ENCODE results near the gene TMCC1.

Gene TMCC1

GRCh38 chr3:129673012-129673411 is 220.5 kb downstream of the TMCC1 start:
- Histone ChIP-seq H3K79me2 (ENCODE audit: insufficient read depth, low read length) (no peaks in the 10 kb centered on the region), H3K27me3 (ENCODE audit: insufficient read depth, low read length, poor library complexity, severe bottlenecking) (no peaks in the 10 kb centered on the region), H4K20me1 (ENCODE audit: insufficient read depth, low read length, poor library complexity, severe bottlenecking) (no peaks in the 10 kb centered on the region), H3K36me3 (ENCODE audit: insufficient read depth, low read length) (peaks cover 20% of the 10 kb centered on the region; the same call in 1 of the 2 replicates), H3K9me3 (ENCODE audit: insufficient read depth, low read depth, low read length) (no peaks in the 10 kb centered on the region), H3K4me3 (ENCODE audit: low read length, poor library complexity, severe bottlenecking) (no peak overlapping the region), H3K9me2 (replicated peaks; ENCODE audit: low read depth, low read length) (no peaks in the 10 kb centered on the region), H3K4me2 (ENCODE audit: low read depth, low read length, poor library complexity, severe bottlenecking) (no peak overlapping the region), H3K4me1 (ENCODE audit: insufficient read depth, low read length, poor library complexity, severe bottlenecking) (no peaks in the 10 kb centered on the region), H3F3A (ENCODE audit: low read depth) (no peaks in the 10 kb centered on the region), H2AFZ (ENCODE audit: low read length) (no peak overlapping the region), H3K9ac (ENCODE audit: low read depth, low read length, poor library complexity, severe bottlenecking) (no peak overlapping the region)
- no peak for TF ChIP-seq EZH2phosphoT487 (IDR thresholded peaks at IDR 0.05; ENCODE audit: borderline replicate concordance)
- TF ChIP-seq CTCF (conservative IDR thresholded peaks at IDR 0.05; ENCODE audit: low read length) = no peak

GRCh38 chr3:129672412-129672811 is 221.1 kb downstream of the TMCC1 start:
- Histone ChIP-seq H2AFZ (ENCODE audit: low read length) (no peak overlapping the region), H3K4me1 (ENCODE audit: insufficient read depth, low read length, poor library complexity, severe bottlenecking) (no peaks in the 10 kb centered on the region), H3K4me3 (ENCODE audit: low read length, poor library complexity, severe bottlenecking) (no peak overlapping the region), H3K79me2 (ENCODE audit: insufficient read depth, low read length) (no peaks in the 10 kb centered on the region), H3F3A (ENCODE audit: low read depth) (no peaks in the 10 kb centered on the region), H3K9ac (ENCODE audit: low read depth, low read length, poor library complexity, severe bottlenecking) (no peak overlapping the region), H3K9me2 (replicated peaks; ENCODE audit: low read depth, low read length) (no peaks in the 10 kb centered on the region), H3K9me3 (ENCODE audit: insufficient read depth, low read depth, low read length) (no peaks in the 10 kb centered on the region), H4K20me1 (ENCODE audit: insufficient read depth, low read length, poor library complexity, severe bottlenecking) (no peaks in the 10 kb centered on the region), H3K27me3 (ENCODE audit: insufficient read depth, low read length, poor library complexity, severe bottlenecking) (no peaks in the 10 kb centered on the region), H3K4me2 (ENCODE audit: low read depth, low read length, poor library complexity, severe bottlenecking) (no peak overlapping the region), H3K36me3 (ENCODE audit: insufficient read depth, low read length) (peaks cover 20% of the 10 kb centered on the region; the same call in 1 of the 2 replicates)
- TF ChIP-seq CTCF (conservative IDR thresholded peaks at IDR 0.05; ENCODE audit: low read length) (no peak), EZH2phosphoT487 (IDR thresholded peaks at IDR 0.05; ENCODE audit: borderline replicate concordance) (no peak)

- peaks cover 12% of the 10 kb centered on the region; the same call in 1 of the 2 replicates for H3K36me3 ChIP-seq (ENCODE audit: insufficient read depth, low read length)
- no peaks in the 10 kb centered on the region for H3F3A ChIP-seq (ENCODE audit: low read depth)
- no peaks in the 10 kb centered on the region for H4K20me1 ChIP-seq (ENCODE audit: insufficient read depth, low read length, poor library complexity, severe bottlenecking)
- no peaks in the 10 kb centered on the region for H3K9me2 ChIP-seq (replicated peaks; ENCODE audit: low read depth, low read length)
- no peak overlapping the region for H3K4me3 ChIP-seq (ENCODE audit: low read length, poor library complexity, severe bottlenecking)
- H2AFZ ChIP-seq (ENCODE audit: low read length) = no peak overlapping the region
- no peaks in the 10 kb centered on the region for H3K9me3 ChIP-seq (ENCODE audit: insufficient read depth, low read depth, low read length)
- TF ChIP-seq CTCF (conservative IDR thresholded peaks at IDR 0.05; ENCODE audit: low read length) = no peak
- TF ChIP-seq EZH2phosphoT487 (IDR thresholded peaks at IDR 0.05; ENCODE audit: borderline replicate concordance) = no peak
- H3K9ac ChIP-seq (ENCODE audit: low read depth, low read length, poor library complexity, severe bottlenecking) = no peak overlapping the region
- H3K4me1 ChIP-seq (ENCODE audit: insufficient read depth, low read length, poor library complexity, severe bottlenecking) = no peaks in the 10 kb centered on the region
- H3K4me2 ChIP-seq (ENCODE audit: low read depth, low read length, poor library complexity, severe bottlenecking) = no peak overlapping the region
- H3K79me2 ChIP-seq (ENCODE audit: insufficient read depth, low read length) = no peaks in the 10 kb centered on the region
- H3K27me3 ChIP-seq (ENCODE audit: insufficient read depth, low read length, poor library complexity, severe bottlenecking) = no peaks in the 10 kb centered on the region
Measured at GRCh38 chr3:129665024-129665768, 228.3 kb downstream of the TMCC1 start.
